Jurkat, Clone E6-1 (cell line): Measurements from ENCODE around the gene RDH16.
"Not testable (repeated sequence)": the region's sequence is repeated elsewhere in the genome, so short reads cannot be mapped to it uniquely, and the experiment has no call there.

Experiments used
- DNase-seq: peaks from one replicate; pipeline ENCODE4 v3.0.0-alpha.2; 2011; ENCODE audit warnings: low read depth, low spot score
- H3K4me3 ChIP-seq: 2 replicates; pipeline ENCODE4 v1.5.1; 2011; ENCODE audit warnings: mild to moderate bottlenecking, low read length, control low read depth, moderate library complexity

Gene RDH16

GRCh38 chr12:56962247-56962646 lies 4.8 kb upstream of the RDH16 start:
- DNase-seq, H3K4me3 ChIP-seq: not testable (repeated sequence)

- DNase-seq = no peak
- H3K4me3 ChIP-seq = no peak overlapping the region
These were observed 1.0 kb upstream of the RDH16 start for GRCh38 chr12:56958422-56958821.

GRCh38 chr12:56955631-56956256 lies 1.7 kb downstream of the RDH16 start:
- no peak for DNase-seq

GRCh38 chr12:56954958-56955355 lies 2.5 kb downstream of the RDH16 start:
- no peak overlapping the region for H3K4me3 ChIP-seq
- no peak for DNase-seq

More at GRCh38 chr12:56955631-56956256, 1.7 kb downstream of the RDH16 start:
- H3K4me3 ChIP-seq = no peak overlapping the region

- no peak overlapping the region for H3K4me3 ChIP-seq
- no peak for DNase-seq
These were observed 3.1 kb downstream of the RDH16 start for GRCh38 chr12:56954057-56954957.

- DNase-seq = no peak
- no peak overlapping the region for H3K4me3 ChIP-seq
These were observed 4.1 kb downstream of the RDH16 start for GRCh38 chr12:56953314-56953713.

GRCh38 chr12:56951582-56952339 lies 5.6 kb downstream of the RDH16 start:
- H3K4me3 ChIP-seq = no peak overlapping the region
- no peak for DNase-seq

- no peak overlapping the region for H3K4me3 ChIP-seq
- no peak for DNase-seq
These were observed 8.5 kb downstream of the RDH16 start for GRCh38 chr12:56948881-56949280.

- DNase-seq = no peak
- H3K4me3 ChIP-seq = no peak overlapping the region
These were observed 9.0 kb downstream of the RDH16 start for GRCh38 chr12:56948457-56948777.

- no peak for DNase-seq
- H3K4me3 ChIP-seq = no peak overlapping the region
These were observed 9.6 kb downstream of the RDH16 start for GRCh38 chr12:56947633-56948456.

- DNase-seq = no peak
- H3K4me3 ChIP-seq = no peak overlapping the region
These were observed 13.5 kb downstream of the RDH16 start for GRCh38 chr12:56943878-56944277.

- not testable (repeated sequence) for DNase-seq, H3K4me3 ChIP-seq
These were observed 14.0 kb downstream of the RDH16 start for GRCh38 chr12:56943374-56943773.

GRCh38 chr12:56941299-56942017 lies 15.9 kb downstream of the RDH16 start:
- H3K4me3 ChIP-seq = no peak overlapping the region
- DNase-seq = no peak

- H3K4me3 ChIP-seq, DNase-seq: not testable (repeated sequence)
These were observed 16.5 kb downstream of the RDH16 start for GRCh38 chr12:56940942-56941298.

- no peak overlapping the region for H3K4me3 ChIP-seq
- no peak for DNase-seq
These were observed 21.7 kb downstream of the RDH16 start for GRCh38 chr12:56935752-56936151.

GRCh38 chr12:56935157-56935556 lies 22.3 kb downstream of the RDH16 start:
- no peak for DNase-seq

GRCh38 chr12:56933826-56934625 lies 23.4 kb downstream of the RDH16 start, which contains the start of gene SDR9C7:
SDR9C7 (minus strand) TSS chr12:56934408; CDS start chr12:56934261, 147 bp downstream.
- H3K4me3 ChIP-seq = no peak within 1 kb of the TSS
- no peak for DNase-seq

More at GRCh38 chr12:56935157-56935556, 22.3 kb downstream of the RDH16 start:
- no peak overlapping the region for H3K4me3 ChIP-seq

- no peak overlapping the region for H3K4me3 ChIP-seq
- no peak for DNase-seq
These were observed 24.5 kb downstream of the RDH16 start for GRCh38 chr12:56932867-56933266.
